K562 (cell line): Measurements from ENCODE around the gene ZNF853. TPM values are rescaled to one million over a fixed set of nuclear protein-coding genes. Genes with fewer than 3 reads are reported as not detected.

Experiments
- ATAC-seq: fragments of 200-7000 bp; cut with Tn5 transposase; 3 replicates; pipeline ENCODE4 v1.9.1; 2020; ENCODE audit warnings: moderate library complexity
- BruUV-seq: library from RNA; stranded (reverse); fragments of 400-500 nt; replicated peaks from 2 replicates; lab custom pipeline; 2021; lab: Mats Ljungman, UMichigan
- CTCF ChIA-PET: fragments of 300-600 bp; formaldehyde crosslinking; extraction: SDS; loops from one replicate; lab custom pipeline; 2021; ENCODE audit warnings: low intra/inter-chr PET ratio; lab: Yijun Ruan, JAX
- POLR2A ChIA-PET: fragments of 300-600, 350-650 bp; sonication (Branson Sonifier 250); formaldehyde crosslinking; extraction: SDS; loops from one replicate; lab custom pipeline; 2021; ENCODE audit warnings: antibody characterized with exemption, inconsistent platforms; lab: Yijun Ruan, JAX
- DNase-seq, 4 experiments: peaks; one replicate each; pipeline versions ENCODE4 v3.0.0 to v3.0.0-alpha.2; 2011 to 2018; ENCODE audit warnings: low spot score in 3 of 4, mixed read lengths in 3 of 4; ENCODE audit errors: extremely low read depth in 1 of 4
- FAIRE-seq: peaks from 2 replicates; lab custom pipeline; 2011; peaks lifted over from hg19 to GRCh38; lab: Jason Lieb, UNC
- H2AFZ ChIP-seq: 2 replicates; pipeline ENCODE4 v1.6.0; 2011; ENCODE audit warnings: low read depth, low read length, control low read depth, inconsistent platforms
- H3K27ac ChIP-seq: fragments of 200-600 bp; 3 replicates; pipeline ENCODE4 v1.8.0; 2011; ENCODE audit warnings: low read depth, mild to moderate bottlenecking, control low read depth, inconsistent platforms, low read length, moderate library complexity, mixed read lengths; ENCODE audit errors: extremely low read depth
- H3K27me3 ChIP-seq, 2 experiments: fragments of 300-600 bp in 1 of 2; 2 replicates in 1 of 2; 3 replicates in 1 of 2; pipeline versions ENCODE4 v1.6.0 to v1.8.0; 2011; ENCODE audit warnings: inconsistent platforms in 2 of 2, low read length in 2 of 2, mild to moderate bottlenecking in 1 of 2, mixed read lengths in 1 of 2, moderate library complexity in 1 of 2; ENCODE audit not compliant: control insufficient read depth in 2 of 2, insufficient read depth in 2 of 2
- H3K36me3 ChIP-seq: fragments of 300-600 bp; 3 replicates; pipeline ENCODE4 v1.8.0; 2011; ENCODE audit warnings: mild to moderate bottlenecking, low read length, inconsistent platforms; ENCODE audit not compliant: control insufficient read depth, insufficient read depth
- H3K4me1 ChIP-seq, 2 experiments: fragments of 200-600 bp in 1 of 2; replicated peaks in 1 of 2; 2 replicates in 1 of 2; 3 replicates in 1 of 2; pipeline versions ENCODE4 v1.5.1 to v1.8.0; 2011; ENCODE audit warnings: inconsistent platforms in 2 of 2, low read length in 2 of 2, mild to moderate bottlenecking in 1 of 2, mixed read lengths in 1 of 2, moderate library complexity in 1 of 2; ENCODE audit not compliant: control insufficient read depth in 2 of 2, insufficient read depth in 2 of 2
- H3K4me2 ChIP-seq: 2 replicates; pipeline ENCODE4 v1.6.1; 2011; ENCODE audit warnings: low read length, control low read depth, inconsistent platforms, mixed read lengths; ENCODE audit not compliant: insufficient read depth
- H3K4me3 ChIP-seq: fragments of 200-600 bp; sonication (generic), shearing (Covaris generic); 2 replicates; pipeline ENCODE4 v1.5.1; 2016; ENCODE audit warnings: control low read depth, inconsistent platforms
- H3K79me2 ChIP-seq: fragments of 200-600 bp; 3 replicates; pipeline ENCODE4 v1.8.0; 2011; ENCODE audit warnings: low read length, inconsistent platforms; ENCODE audit not compliant: control insufficient read depth, insufficient read depth
- H3K9ac ChIP-seq, 2 experiments: 2 replicates each; pipeline versions ENCODE4 v1.6.0 to v1.6.1; 2011; ENCODE audit warnings: low read depth in 2 of 2, low read length in 2 of 2, control low read depth in 1 of 2, inconsistent platforms in 1 of 2, mild to moderate bottlenecking in 1 of 2, mixed read lengths in 1 of 2; ENCODE audit not compliant: insufficient read depth in 1 of 2
- H3K9me1 ChIP-seq: one replicate; pipeline ENCODE4 v1.6.0; 2011; ENCODE audit warnings: inconsistent platforms, mild to moderate bottlenecking, low read length, moderate library complexity; ENCODE audit not compliant: control insufficient read depth, insufficient read depth
- H3K9me3 ChIP-seq: replicated peaks from 2 replicates; pipeline ENCODE4 v1.5.1; 2011; ENCODE audit warnings: low read depth, low read length, inconsistent platforms; ENCODE audit not compliant: control insufficient read depth, insufficient read depth
- H4K20me1 ChIP-seq: replicated peaks from 2 replicates; pipeline ENCODE4 v1.6.1; 2011; ENCODE audit warnings: low read length, inconsistent platforms, mixed read lengths; ENCODE audit not compliant: control insufficient read depth, insufficient read depth
- BRD4 ChIP-seq: fragments of 200-600 bp; sonication (generic); IDR thresholded peaks from 2 replicates; pipeline ENCODE4 v1.6.1; 2017; ENCODE audit warnings: inconsistent platforms
- EHMT2 ChIP-seq: fragments of 450-650 bp; IDR thresholded peaks from 2 replicates; pipeline ENCODE4 v1.6.1; 2018; ENCODE audit warnings: antibody characterized with exemption
- KAT8 ChIP-seq: fragments of 450-650 bp; IDR thresholded peaks from 2 replicates; pipeline ENCODE4 v1.6.1; 2016; ENCODE audit warnings: low read depth, mild to moderate bottlenecking
- MAFK ChIP-seq: IDR thresholded peaks from 2 replicates; pipeline ENCODE4 v1.6.1; 2011; ENCODE audit warnings: low read length, improper control_type of control experiment
- SP2 ChIP-seq: IDR thresholded peaks from 2 replicates; pipeline ENCODE4 v1.6.1; 2011; ENCODE audit warnings: mild to moderate bottlenecking, low read depth, low read length, moderate library complexity; ENCODE audit not compliant: poor library complexity, severe bottlenecking; ENCODE audit errors: extremely low read depth
- ZFP1 ChIP-seq: fragments of 450-650 bp; formaldehyde crosslinking; IDR thresholded peaks from 2 replicates; pipeline ENCODE4 v1.4.0; 2020; ENCODE audit warnings: mild to moderate bottlenecking, mixed read lengths
- ZNF232 ChIP-seq: sonication (generic); formaldehyde crosslinking; IDR thresholded peaks from 2 replicates; pipeline ENCODE4 v1.8.0; 2022; ENCODE audit warnings: mild to moderate bottlenecking, missing genetic modification reagents
- ZNF274 ChIP-seq: IDR thresholded peaks from 2 replicates; pipeline ENCODE4 v1.6.1; 2011; ENCODE audit warnings: low read depth, mild to moderate bottlenecking, low read length, moderate library complexity, borderline replicate concordance
- ZNF282 ChIP-seq: sonication (generic); formaldehyde crosslinking; IDR thresholded peaks from 2 replicates; pipeline ENCODE4 v1.8.1; 2023; ENCODE audit warnings: missing genetic modification reagents
- ZNF407 ChIP-seq: fragments of 450-650 bp; IDR thresholded peaks from 2 replicates; pipeline ENCODE4 v1.6.1; 2016; ENCODE audit warnings: low read depth
- WGBS: fragments of 100-300 bp; shearing (Covaris generic); methylation state at CpG from one replicate; pipeline ENCODE4 v1.1.6; 2016; ENCODE audit warnings: low coverage, mixed read lengths; ENCODE audit not compliant: insufficient coverage; ENCODE audit errors: missing lambda C conversion rate; 5-methylcytosine and 5-hydroxymethylcytosine counted together
- in situ Hi-C: fragments of 300-500 bp; cut with MboI; formaldehyde crosslinking; loops from 4 replicates; pipeline ENCODE4 v1.15.0; 2018; ENCODE audit warnings: inconsistent platforms, mixed read lengths
- intact Hi-C: fragments of 100-400 bp; cut with micrococcal nuclease; formaldehyde crosslinking; loops from 2 replicates; pipeline ENCODE4 v1.14.2; 2022
- polyA plus RNA-seq, 8 experiments: library from polyadenylated mRNA; depleted of rRNA in 4 of 8; stranded (reverse) in 5 of 8; unstranded in 3 of 8; fragments of >200 nt; fragmentation: Nextera tagmentation in 2 of 8; fragmentation: Illumina TruSeq in 1 of 8; extraction: Ambion mirVana in 2 of 8; extraction: Trizol in 1 of 8; gene quantifications; 2 replicates each; pipeline versions ENCODE4 v1.2.1 to v1.2.3, GENCODE V29; 2011 to 2014; ENCODE audit warnings: inconsistent platforms in 1 of 8, missing spikeins in 1 of 8
- total RNA-seq, 7 experiments: library from RNA; depleted of rRNA in 6 of 7; stranded (reverse); fragments of >200 nt in 6 of 7; fragmentation: Illumina TruSeq in 2 of 7; extraction: Trizol in 2 of 7; gene quantifications; 2 replicates each; pipeline versions ENCODE4 v1.2.1 to v1.2.3, GENCODE V29; 2011 to 2021; ENCODE audit warnings: low replicate concordance in 1 of 7

ZNF853 gene
- total and polyA plus RNA-seq, 9 of the 15 experiments (the other 6 are each of a cell fraction or from before 2014, with no cell fraction given): 0.03 TPM; not detected in 8

- H3K9ac ChIP-seq: no peak overlapping the region
- no peak overlapping the region for H3K27ac ChIP-seq
- no peak overlapping the region for H2AFZ ChIP-seq
- H4K20me1 ChIP-seq: no peaks in the 10 kb centered on the region
- no peaks in the 10 kb centered on the region for H3K79me2 ChIP-seq
- H3K4me2 ChIP-seq: no peak overlapping the region
- no peaks in the 10 kb centered on the region for H3K9me1 ChIP-seq
- POLR2A ChIA-PET: interaction anchor here (0.7 to 1.5 kb wide), 2 partner anchors 13 to 125 kb away, joined by 3 read pairs; no protein-coding TSS in a partner anchor
- in situ Hi-C loops (no loop called here), intact Hi-C loops (no loop called here)
- H3K4me3 ChIP-seq: no peak overlapping the region
- 0 out of 5 replicates have a peak, but pooled peaks cover 0 to 2% of the 10 kb centered on the region in 2 experiments for H3K4me1 ChIP-seq
- ATAC-seq (no peak), FAIRE-seq (no peak), DNase-seq (no peak)
- CTCF ChIA-PET: no interaction called here
- 94% methylated on average over 15 of the region's 27 CpGs for WGBS
- peaks cover 31% of the 10 kb centered on the region; the same call in 1 of the 3 replicates for H3K36me3 ChIP-seq
- no peaks in the 10 kb centered on the region for H3K9me3 ChIP-seq
- peaks cover 0 to 5% of the 10 kb centered on the region in 2 experiments; a peak in 1 of 5 replicates for H3K27me3 ChIP-seq
- no peak for TF ChIP-seq ZNF274
- TF ChIP-seq KAT8: no peak
- TF ChIP-seq ZNF282 (CRISPR knock-in tag): no peak
- TF ChIP-seq ZNF232: no peak
- TF ChIP-seq MAFK: no peak
- no peak for TF ChIP-seq BRD4
- TF ChIP-seq SP2: no peak
- no peak for TF ChIP-seq EHMT2
- no peak for TF ChIP-seq ZFP1 (CRISPR knock-in tag)
- no peak for TF ChIP-seq ZNF407
- BruUV-seq: no TSS peak
Measured at GRCh38 chr7:6608081-6608480, 7.3 kb upstream of the ZNF853 start.
